GM18861 (cell line): ENCODE data around the gene PDE4B.

Source experiments
- ATAC-seq: cut with Tn5 transposase; IDR thresholded peaks from one replicate; pipeline ENCODE4 v1.9.1; 2021; ENCODE audit not compliant: unreplicated experiment

The PDE4B gene

GRCh38 chr1:66276218-66276617 lies 483.5 kb downstream of the PDE4B start:
- peak; percentile 69 for ATAC-seq

- no peak for ATAC-seq
Measured at GRCh38 chr1:66278260-66279021, 485.7 kb downstream of the PDE4B start.

- ATAC-seq = no peak
Measured at GRCh38 chr1:66281808-66282207, 489.1 kb downstream of the PDE4B start.

GRCh38 chr1:66282343-66282852 lies 489.7 kb downstream of the PDE4B start:
- peak; percentile 83 for ATAC-seq

- ATAC-seq = no peak
Measured at GRCh38 chr1:66282891-66283621, 490.4 kb downstream of the PDE4B start.

- ATAC-seq = peak; percentile 44
Measured at GRCh38 chr1:66283622-66284041, 490.9 kb downstream of the PDE4B start.

GRCh38 chr1:66284746-66285145 lies 492.1 kb downstream of the PDE4B start:
- ATAC-seq = no peak

- no peak for ATAC-seq
Measured at GRCh38 chr1:66285618-66286270, 493.0 kb downstream of the PDE4B start.

- no peak for ATAC-seq
Measured at GRCh38 chr1:66286307-66286706, 493.6 kb downstream of the PDE4B start.

- ATAC-seq = no peak
Measured at GRCh38 chr1:66288048-66288447, 495.4 kb downstream of the PDE4B start.

- no peak for ATAC-seq
Measured at GRCh38 chr1:66290761-66291530, 498.3 kb downstream of the PDE4B start.

GRCh38 chr1:66291531-66291864 lies 498.8 kb downstream of the PDE4B start:
- no peak for ATAC-seq

GRCh38 chr1:66292305-66292704 lies 499.6 kb downstream of the PDE4B start:
- no peak for ATAC-seq

- ATAC-seq = no peak
Measured at GRCh38 chr1:66292944-66293343, 500.2 kb downstream of the PDE4B start.

GRCh38 chr1:66294707-66295370 lies 502.1 kb downstream of the PDE4B start:
- no peak for ATAC-seq

- ATAC-seq = no peak
Measured at GRCh38 chr1:66295803-66296202, 503.1 kb downstream of the PDE4B start.

- ATAC-seq = no peak
Measured at GRCh38 chr1:66296370-66296769, 503.7 kb downstream of the PDE4B start.

- no peak for ATAC-seq
Measured at GRCh38 chr1:66296951-66297350, 504.3 kb downstream of the PDE4B start.

- no peak for ATAC-seq
Measured at GRCh38 chr1:66298464-66298863, 505.8 kb downstream of the PDE4B start.

- no peak for ATAC-seq
Measured at GRCh38 chr1:66300280-66300971, 507.7 kb downstream of the PDE4B start.
